ENCODE data around the gene DYDC2.

GRCh38 chr10:80380185-80380584, 23.6 kb downstream of the DYDC2 start:
- no peak for TF ChIP-seq CTCF (IDR thresholded peaks at IDR 0.05 in 4 of 5, conservative IDR thresholded peaks at IDR 0.05 in 1 of 5)
- no peak for TF ChIP-seq POLR2A (IDR thresholded peaks at IDR 0.05)

Data from gastrocnemius medialis (tissue), 4 donors.